ENCODE data around the gene NWD2.

NWD2 gene

DNA sequence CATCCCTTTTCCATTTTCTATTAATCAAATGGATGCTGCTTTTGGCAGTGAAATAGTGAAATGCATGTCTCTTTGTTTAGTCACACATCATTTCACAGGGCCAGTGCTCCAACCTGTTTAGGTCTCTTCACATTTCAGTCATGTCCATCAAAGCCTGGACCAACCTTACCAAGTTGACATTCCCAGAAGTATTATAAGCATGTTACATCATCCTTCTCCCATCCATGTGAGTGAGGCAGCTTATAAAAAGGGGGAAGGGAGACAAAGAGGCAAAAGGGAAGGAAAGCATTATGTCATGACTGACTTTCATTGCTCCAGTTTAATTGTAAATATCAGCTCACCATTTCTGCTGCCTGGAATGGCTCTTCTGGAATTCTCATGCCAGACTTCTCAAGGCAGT lies 94.4 kb downstream of the NWD2 start:
- no peak overlapping the region for H2BK5ac ChIP-seq (ENCODE audit: low read length)
- H3K9ac ChIP-seq (ENCODE audit: low read length): no peak overlapping the region
- no peaks in the 10 kb centered on the region for H3K79me1 ChIP-seq (ENCODE audit: low read length)
- no peaks in the 10 kb centered on the region for H3K36me3 ChIP-seq (ENCODE audit: control insufficient read depth, insufficient read depth, low read length)
- no peaks in the 10 kb centered on the region for H3K79me2 ChIP-seq (ENCODE audit: control insufficient read depth, insufficient read depth, low read length)
- H3K4me1 ChIP-seq (ENCODE audit: control insufficient read depth, low read depth, low read length): no peaks in the 10 kb centered on the region
- no peak overlapping the region for H3K23ac ChIP-seq (ENCODE audit: low read length)
- no peaks in the 10 kb centered on the region for H3K27me3 ChIP-seq (ENCODE audit: insufficient read depth, low read length, poor library complexity)
- no peak overlapping the region for H4K5ac ChIP-seq (ENCODE audit: low read length)
- no peak overlapping the region for H3K18ac ChIP-seq (ENCODE audit: low read length)
- H3K4ac ChIP-seq (ENCODE audit: low read depth, low read length): no peak overlapping the region
- H4K8ac ChIP-seq (ENCODE audit: low read depth, low read length): no peak overlapping the region
- DNase-seq: no peak
- no peak overlapping the region for H3K4me3 ChIP-seq (ENCODE audit: low read length)
- H2AK5ac ChIP-seq (ENCODE audit: low read length): no peak overlapping the region
- no peak overlapping the region for H2BK15ac ChIP-seq (replicated peaks; ENCODE audit: low read depth)
- H3K27ac ChIP-seq (ENCODE audit: low read depth, low read length): no peak overlapping the region
- no peak overlapping the region for H3K56ac ChIP-seq (ENCODE audit: low read length)
- H3K4me2 ChIP-seq (ENCODE audit: low read length): no peak overlapping the region
- no peak overlapping the region for H2BK120ac ChIP-seq (ENCODE audit: low read depth, low read length)

DNA sequence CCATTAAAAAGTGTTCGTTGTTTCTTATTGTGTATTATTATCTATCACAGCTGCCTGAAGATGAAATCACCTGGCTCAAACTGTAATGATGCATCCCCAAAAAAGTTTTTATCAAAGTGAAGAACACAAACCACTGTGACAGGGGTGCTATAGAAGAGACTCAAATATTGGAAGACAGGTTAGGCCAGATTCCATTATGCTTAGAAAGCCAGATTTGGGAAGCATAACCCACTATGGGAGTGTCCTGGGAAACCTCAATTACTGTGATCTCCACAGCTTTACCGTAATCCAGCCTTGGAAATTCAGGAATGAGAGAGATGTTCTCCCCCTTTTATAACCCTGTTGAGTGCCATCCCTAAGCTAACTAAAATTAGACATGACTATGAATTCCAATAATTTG lies 114.2 kb downstream of the NWD2 start:
- H4K8ac ChIP-seq (ENCODE audit: low read depth, low read length): no peak overlapping the region
- H2AK5ac ChIP-seq (ENCODE audit: low read length): no peak overlapping the region
- H2BK5ac ChIP-seq (ENCODE audit: low read length): no peak overlapping the region
- WGBS (ENCODE audit: extremely low coverage, insufficient coverage, low lambda C conversion rate): no CpG with 5 or more reads among the region's 2 CpGs
- H3K36me3 ChIP-seq (ENCODE audit: control insufficient read depth, insufficient read depth, low read length): no peaks in the 10 kb centered on the region
- no peak overlapping the region for H3K18ac ChIP-seq (ENCODE audit: low read length)
- no peak overlapping the region for H3K4ac ChIP-seq (ENCODE audit: low read depth, low read length)
- no peak overlapping the region for H2BK120ac ChIP-seq (ENCODE audit: low read depth, low read length)
- no peaks in the 10 kb centered on the region for H3K79me2 ChIP-seq (ENCODE audit: control insufficient read depth, insufficient read depth, low read length)
- no peaks in the 10 kb centered on the region for H3K79me1 ChIP-seq (ENCODE audit: low read length)
- no peak overlapping the region for H4K5ac ChIP-seq (ENCODE audit: low read length)
- no peak overlapping the region for H3K56ac ChIP-seq (ENCODE audit: low read length)
- H3K4me2 ChIP-seq (ENCODE audit: low read length): no peak overlapping the region
- H3K27ac ChIP-seq (ENCODE audit: low read depth, low read length): no peak overlapping the region
- no peak for DNase-seq
- peaks cover 2% of the 10 kb centered on the region for H3K27me3 ChIP-seq (ENCODE audit: insufficient read depth, low read length, poor library complexity)
- H3K4me1 ChIP-seq (ENCODE audit: control insufficient read depth, low read depth, low read length): no peaks in the 10 kb centered on the region
- no peak overlapping the region for H2BK15ac ChIP-seq (replicated peaks; ENCODE audit: low read depth)
- no peak overlapping the region for H3K23ac ChIP-seq (ENCODE audit: low read length)
- no peak overlapping the region for H3K9ac ChIP-seq (ENCODE audit: low read length)
- no peak overlapping the region for H3K4me3 ChIP-seq (ENCODE audit: low read length)

DNA sequence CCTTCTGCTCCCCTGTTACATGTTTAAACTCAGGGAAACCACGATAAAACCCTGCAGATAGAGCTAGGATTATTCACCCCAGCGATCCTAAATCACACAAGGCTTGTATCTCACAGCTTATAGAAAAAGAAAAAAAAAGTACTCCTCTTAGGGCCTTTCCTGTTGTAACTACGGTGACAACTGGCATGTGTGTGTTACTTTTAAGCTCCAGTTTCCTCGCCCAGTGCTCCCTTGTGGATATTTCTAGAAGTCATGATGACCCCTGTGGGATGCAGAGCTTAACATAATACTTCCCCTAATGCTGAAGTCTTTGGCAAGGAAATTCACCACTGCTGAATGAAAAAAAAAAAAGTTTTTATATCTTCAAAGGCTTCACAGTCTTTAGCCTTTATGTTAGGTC lies 114.7 kb downstream of the NWD2 start:
- Histone ChIP-seq H4K8ac (ENCODE audit: low read depth, low read length) (no peak overlapping the region), H3K4me1 (ENCODE audit: control insufficient read depth, low read depth, low read length) (no peaks in the 10 kb centered on the region), H4K5ac (ENCODE audit: low read length) (no peak overlapping the region), H2BK15ac (replicated peaks; ENCODE audit: low read depth) (no peak overlapping the region), H3K27ac (ENCODE audit: low read depth, low read length) (no peak overlapping the region), H3K79me2 (ENCODE audit: control insufficient read depth, insufficient read depth, low read length) (no peaks in the 10 kb centered on the region), H2BK5ac (ENCODE audit: low read length) (no peak overlapping the region), H3K36me3 (ENCODE audit: control insufficient read depth, insufficient read depth, low read length) (no peaks in the 10 kb centered on the region), H3K9ac (ENCODE audit: low read length) (no peak overlapping the region), H3K4me3 (ENCODE audit: low read length) (no peak overlapping the region), H3K18ac (ENCODE audit: low read length) (no peak overlapping the region), H3K23ac (ENCODE audit: low read length) (no peak overlapping the region), H2BK120ac (ENCODE audit: low read depth, low read length) (no peak overlapping the region), H3K79me1 (ENCODE audit: low read length) (no peaks in the 10 kb centered on the region), H2AK5ac (ENCODE audit: low read length) (no peak overlapping the region), H3K56ac (ENCODE audit: low read length) (no peak overlapping the region), H3K4me2 (ENCODE audit: low read length) (no peak overlapping the region), H3K4ac (ENCODE audit: low read depth, low read length) (no peak overlapping the region), H3K27me3 (ENCODE audit: insufficient read depth, low read length, poor library complexity) (peaks cover 2% of the 10 kb centered on the region)
- peak; percentile 38 for DNase-seq
- WGBS (ENCODE audit: extremely low coverage, insufficient coverage, low lambda C conversion rate): no CpG with 5 or more reads among the region's 4 CpGs

DNA sequence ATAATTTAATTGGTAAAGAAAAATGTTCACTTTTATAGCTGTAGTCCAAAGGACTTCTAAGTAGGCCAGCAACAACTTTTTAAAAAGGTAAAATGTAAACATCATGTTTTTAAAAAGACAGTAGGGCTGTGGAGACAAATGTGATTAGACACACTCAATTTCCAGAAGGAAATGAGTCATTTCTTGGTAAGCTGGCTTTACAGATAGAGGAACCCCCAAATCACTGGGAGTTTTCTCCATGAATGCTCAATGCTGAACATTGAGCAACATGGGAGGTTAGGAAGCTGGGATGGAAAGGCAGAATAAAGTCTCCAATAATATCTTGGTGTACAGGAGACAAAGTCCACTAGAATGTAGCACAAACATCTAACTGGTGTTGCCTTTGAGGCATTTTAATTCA lies 121.3 kb downstream of the NWD2 start:
- H3K56ac ChIP-seq (ENCODE audit: low read length): no peak overlapping the region
- no peak for DNase-seq
- H2BK5ac ChIP-seq (ENCODE audit: low read length): no peak overlapping the region
- H2BK15ac ChIP-seq (replicated peaks; ENCODE audit: low read depth): no peak overlapping the region
- no peaks in the 10 kb centered on the region for H3K79me2 ChIP-seq (ENCODE audit: control insufficient read depth, insufficient read depth, low read length)
- no peaks in the 10 kb centered on the region for H3K79me1 ChIP-seq (ENCODE audit: low read length)
- H3K4me3 ChIP-seq (ENCODE audit: low read length): no peak overlapping the region
- H3K4me1 ChIP-seq (ENCODE audit: control insufficient read depth, low read depth, low read length): no peaks in the 10 kb centered on the region
- no peak overlapping the region for H3K27ac ChIP-seq (ENCODE audit: low read depth, low read length)
- no peak overlapping the region for H3K4ac ChIP-seq (ENCODE audit: low read depth, low read length)
- no peak overlapping the region for H3K4me2 ChIP-seq (ENCODE audit: low read length)
- no peaks in the 10 kb centered on the region for H3K36me3 ChIP-seq (ENCODE audit: control insufficient read depth, insufficient read depth, low read length)
- no peak overlapping the region for H2BK120ac ChIP-seq (ENCODE audit: low read depth, low read length)
- H3K18ac ChIP-seq (ENCODE audit: low read length): no peak overlapping the region
- no peak overlapping the region for H3K23ac ChIP-seq (ENCODE audit: low read length)
- no peak overlapping the region for H2AK5ac ChIP-seq (ENCODE audit: low read length)
- no peak overlapping the region for H4K8ac ChIP-seq (ENCODE audit: low read depth, low read length)
- H3K9ac ChIP-seq (ENCODE audit: low read length): no peak overlapping the region
- H4K5ac ChIP-seq (ENCODE audit: low read length): no peak overlapping the region
- H3K27me3 ChIP-seq (ENCODE audit: insufficient read depth, low read length, poor library complexity): no peaks in the 10 kb centered on the region

DNA sequence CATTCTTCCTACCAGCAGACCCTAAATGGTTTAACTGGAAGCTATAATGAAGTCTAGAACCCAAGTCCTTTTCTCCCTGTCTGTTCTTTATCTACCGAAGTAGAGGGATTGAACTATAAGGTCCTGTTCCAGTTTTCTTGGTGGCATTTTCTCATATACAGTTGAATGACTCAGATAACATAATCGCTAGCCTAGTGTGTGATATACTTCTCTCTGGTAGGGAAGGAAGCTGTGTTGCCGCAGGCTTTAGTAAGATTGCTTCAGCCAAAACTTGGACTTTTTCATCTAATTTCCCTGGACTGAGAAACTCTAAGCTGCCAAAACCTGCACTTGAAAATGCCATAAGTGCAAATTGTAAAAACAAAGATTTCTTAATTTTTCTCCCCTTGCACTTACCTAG lies 123.4 kb downstream of the NWD2 start:
- Histone ChIP-seq H3K23ac (ENCODE audit: low read length) (no peak overlapping the region), H3K79me2 (ENCODE audit: control insufficient read depth, insufficient read depth, low read length) (no peaks in the 10 kb centered on the region), H2AK5ac (ENCODE audit: low read length) (no peak overlapping the region), H3K27me3 (ENCODE audit: insufficient read depth, low read length, poor library complexity) (no peaks in the 10 kb centered on the region), H4K5ac (ENCODE audit: low read length) (no peak overlapping the region), H3K79me1 (ENCODE audit: low read length) (no peaks in the 10 kb centered on the region), H4K8ac (ENCODE audit: low read depth, low read length) (no peak overlapping the region), H3K9ac (ENCODE audit: low read length) (no peak overlapping the region), H3K56ac (ENCODE audit: low read length) (no peak overlapping the region), H3K4me1 (ENCODE audit: control insufficient read depth, low read depth, low read length) (no peaks in the 10 kb centered on the region), H3K4ac (ENCODE audit: low read depth, low read length) (no peak overlapping the region), H3K18ac (ENCODE audit: low read length) (no peak overlapping the region), H3K4me3 (ENCODE audit: low read length) (no peak overlapping the region), H2BK5ac (ENCODE audit: low read length) (no peak overlapping the region), H2BK120ac (ENCODE audit: low read depth, low read length) (no peak overlapping the region), H3K27ac (ENCODE audit: low read depth, low read length) (no peak overlapping the region), H3K36me3 (ENCODE audit: control insufficient read depth, insufficient read depth, low read length) (no peaks in the 10 kb centered on the region), H3K4me2 (ENCODE audit: low read length) (no peak overlapping the region), H2BK15ac (replicated peaks; ENCODE audit: low read depth) (no peak overlapping the region)
- DNase-seq: no peak
- WGBS (ENCODE audit: extremely low coverage, insufficient coverage, low lambda C conversion rate): no CpG with 5 or more reads among the region's 3 CpGs

DNA sequence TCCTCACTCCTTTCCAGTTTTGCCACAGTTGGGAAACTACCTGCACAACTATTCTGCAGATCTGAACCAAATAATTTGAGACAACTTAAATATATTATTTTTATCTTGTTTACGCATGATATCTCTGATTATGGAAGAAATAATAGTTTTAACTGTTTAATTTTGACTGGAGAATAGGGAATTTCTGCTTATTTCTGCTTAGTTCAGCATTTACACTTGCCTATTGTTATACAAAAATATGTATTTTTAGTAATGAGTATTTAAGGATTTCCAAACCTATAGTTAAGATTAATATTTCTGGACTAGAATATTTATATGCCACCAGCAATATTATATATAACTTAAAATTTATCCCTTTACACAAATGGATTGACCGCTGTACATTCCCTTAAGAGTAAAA lies 125.5 kb downstream of the NWD2 start:
- H2BK15ac ChIP-seq (replicated peaks; ENCODE audit: low read depth): no peak overlapping the region
- H3K27ac ChIP-seq (ENCODE audit: low read depth, low read length): no peak overlapping the region
- no peaks in the 10 kb centered on the region for H3K36me3 ChIP-seq (ENCODE audit: control insufficient read depth, insufficient read depth, low read length)
- WGBS (ENCODE audit: extremely low coverage, insufficient coverage, low lambda C conversion rate): no CpG with 5 or more reads among the region's 2 CpGs
- no peak overlapping the region for H3K18ac ChIP-seq (ENCODE audit: low read length)
- H3K4me1 ChIP-seq (ENCODE audit: control insufficient read depth, low read depth, low read length): no peaks in the 10 kb centered on the region
- H2BK5ac ChIP-seq (ENCODE audit: low read length): no peak overlapping the region
- no peak overlapping the region for H3K4me3 ChIP-seq (ENCODE audit: low read length)
- no peaks in the 10 kb centered on the region for H3K27me3 ChIP-seq (ENCODE audit: insufficient read depth, low read length, poor library complexity)
- no peak overlapping the region for H2BK120ac ChIP-seq (ENCODE audit: low read depth, low read length)
- H3K23ac ChIP-seq (ENCODE audit: low read length): no peak overlapping the region
- no peak overlapping the region for H4K5ac ChIP-seq (ENCODE audit: low read length)
- no peak overlapping the region for H3K4me2 ChIP-seq (ENCODE audit: low read length)
- H3K9ac ChIP-seq (ENCODE audit: low read length): no peak overlapping the region
- H3K4ac ChIP-seq (ENCODE audit: low read depth, low read length): no peak overlapping the region
- no peak overlapping the region for H4K8ac ChIP-seq (ENCODE audit: low read depth, low read length)
- H2AK5ac ChIP-seq (ENCODE audit: low read length): no peak overlapping the region
- H3K79me1 ChIP-seq (ENCODE audit: low read length): no peaks in the 10 kb centered on the region
- no peak for DNase-seq
- H3K56ac ChIP-seq (ENCODE audit: low read length): no peak overlapping the region
- H3K79me2 ChIP-seq (ENCODE audit: control insufficient read depth, insufficient read depth, low read length): no peaks in the 10 kb centered on the region

All from mesendoderm (in vitro differentiated cells).